RWPE2 (cell line): Measurements from ENCODE around the gene MYPN.

ENCODE experiments used
- ATAC-seq: fragments of 200-7000 bp; cut with Tn5 transposase; 3 replicates; pipeline ENCODE4 v1.9.1; 2021; ENCODE audit warnings: low read depth
- DNase-seq: peaks from one replicate; pipeline ENCODE4 v3.0.0-alpha.2; 2020; ENCODE audit warnings: low spot score
- H3K27ac ChIP-seq: fragments of 450-650 bp; 2 replicates; pipeline ENCODE4 v1.5.1; 2017; ENCODE audit warnings: mild to moderate bottlenecking; ENCODE audit not compliant: poor library complexity, severe bottlenecking
- H3K27me3 ChIP-seq: fragments of 250-450 bp; sonication (Bioruptor Pico); 2 replicates; pipeline ENCODE4 v1.5.1; 2021; ENCODE audit warnings: mild to moderate bottlenecking, moderate library complexity; ENCODE audit not compliant: insufficient read depth, poor library complexity, severe bottlenecking
- H3K36me3 ChIP-seq: fragments of 250-450 bp; sonication (Bioruptor Pico); 2 replicates; pipeline ENCODE4 v1.5.1; 2020; ENCODE audit warnings: low read depth, mild to moderate bottlenecking, moderate library complexity
- H3K4me1 ChIP-seq: fragments of 250-450 bp; sonication (Bioruptor Pico); 2 replicates; pipeline ENCODE4 v1.5.1; 2021; ENCODE audit warnings: mild to moderate bottlenecking, moderate library complexity; ENCODE audit not compliant: insufficient read depth, poor library complexity, severe bottlenecking
- H3K4me3 ChIP-seq: fragments of 250-450 bp; sonication (Bioruptor Pico); 2 replicates; pipeline ENCODE4 v1.5.1; 2021; ENCODE audit warnings: mild to moderate bottlenecking, moderate library complexity; ENCODE audit not compliant: severe bottlenecking
- H3K9me3 ChIP-seq: fragments of 250-450 bp; sonication (Bioruptor Pico); 2 replicates; pipeline ENCODE4 v1.5.1; 2021; ENCODE audit warnings: mild to moderate bottlenecking, moderate library complexity; ENCODE audit not compliant: severe bottlenecking
- TF ChIP-seq, protein P1 (sequence below): fragments of 450-650 bp; IDR thresholded peaks from one replicate; pipeline ENCODE4 v1.5.1; 2017; ENCODE audit warnings: mild to moderate bottlenecking, moderate library complexity; ENCODE audit not compliant: poor library complexity, severe bottlenecking

The MYPN gene

DNA sequence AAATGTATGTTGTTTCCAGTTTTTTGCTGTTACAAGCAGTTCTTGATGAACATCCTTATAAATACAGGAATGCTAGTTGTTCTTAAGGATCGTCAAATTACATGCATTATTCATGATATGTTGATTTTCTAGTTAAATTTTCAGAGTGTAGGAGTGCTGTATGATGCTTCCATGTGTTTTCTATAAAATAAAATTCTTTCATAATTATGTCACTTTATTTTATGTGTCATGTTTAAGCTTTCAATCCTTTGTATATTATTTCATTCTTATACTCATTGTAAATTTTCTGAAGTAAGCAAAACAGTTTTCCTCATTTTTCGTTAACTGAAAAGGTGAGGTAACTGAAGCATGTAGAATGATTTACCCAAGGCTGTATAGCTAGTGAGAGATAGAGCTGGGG, 16.8 kb upstream of the MYPN start:
- ATAC-seq (no peak), DNase-seq (no peak)
- TF ChIP-seq, protein P1, sequence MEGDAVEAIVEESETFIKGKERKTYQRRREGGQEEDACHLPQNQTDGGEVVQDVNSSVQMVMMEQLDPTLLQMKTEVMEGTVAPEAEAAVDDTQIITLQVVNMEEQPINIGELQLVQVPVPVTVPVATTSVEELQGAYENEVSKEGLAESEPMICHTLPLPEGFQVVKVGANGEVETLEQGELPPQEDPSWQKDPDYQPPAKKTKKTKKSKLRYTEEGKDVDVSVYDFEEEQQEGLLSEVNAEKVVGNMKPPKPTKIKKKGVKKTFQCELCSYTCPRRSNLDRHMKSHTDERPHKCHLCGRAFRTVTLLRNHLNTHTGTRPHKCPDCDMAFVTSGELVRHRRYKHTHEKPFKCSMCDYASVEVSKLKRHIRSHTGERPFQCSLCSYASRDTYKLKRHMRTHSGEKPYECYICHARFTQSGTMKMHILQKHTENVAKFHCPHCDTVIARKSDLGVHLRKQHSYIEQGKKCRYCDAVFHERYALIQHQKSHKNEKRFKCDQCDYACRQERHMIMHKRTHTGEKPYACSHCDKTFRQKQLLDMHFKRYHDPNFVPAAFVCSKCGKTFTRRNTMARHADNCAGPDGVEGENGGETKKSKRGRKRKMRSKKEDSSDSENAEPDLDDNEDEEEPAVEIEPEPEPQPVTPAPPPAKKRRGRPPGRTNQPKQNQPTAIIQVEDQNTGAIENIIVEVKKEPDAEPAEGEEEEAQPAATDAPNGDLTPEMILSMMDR = no peak
- Histone ChIP-seq H3K9me3 (no peaks in the 10 kb centered on the region), H3K27ac (peak overlapping the region; percentile 96), H3K4me1 (peaks cover 50% of the 10 kb centered on the region), H3K4me3 (no peak overlapping the region), H3K36me3 (no peaks in the 10 kb centered on the region), H3K27me3 (no peaks in the 10 kb centered on the region)

DNA sequence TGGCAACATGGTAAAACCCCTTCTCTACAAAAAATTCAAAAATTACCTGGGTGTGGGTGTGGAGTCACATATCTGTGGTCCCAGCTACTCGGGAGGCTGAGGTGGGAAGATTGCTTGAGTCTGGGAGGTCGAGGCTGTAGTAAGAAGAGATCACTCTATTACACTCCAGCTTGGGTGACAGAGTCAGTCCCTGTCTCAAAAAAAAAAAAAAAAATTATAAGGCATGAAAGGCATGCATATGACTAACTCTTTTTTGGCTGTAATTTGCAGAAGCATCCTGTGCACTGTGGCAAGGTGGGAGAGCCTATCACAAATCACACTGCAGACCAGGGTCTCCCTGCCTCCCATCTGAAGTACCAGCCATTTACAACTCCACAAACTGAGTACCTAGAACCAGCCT, 14.1 kb upstream of the MYPN start:
- ATAC-seq (peak; percentile 63), DNase-seq (no peak)
- TF ChIP-seq, protein P1 = no peak
- Histone ChIP-seq H3K27ac (peak overlapping the region; percentile 96), H3K9me3 (no peaks in the 10 kb centered on the region), H3K4me1 (peaks cover 56% of the 10 kb centered on the region), H3K36me3 (no peaks in the 10 kb centered on the region), H3K27me3 (no peaks in the 10 kb centered on the region), H3K4me3 (no peak overlapping the region)

DNA sequence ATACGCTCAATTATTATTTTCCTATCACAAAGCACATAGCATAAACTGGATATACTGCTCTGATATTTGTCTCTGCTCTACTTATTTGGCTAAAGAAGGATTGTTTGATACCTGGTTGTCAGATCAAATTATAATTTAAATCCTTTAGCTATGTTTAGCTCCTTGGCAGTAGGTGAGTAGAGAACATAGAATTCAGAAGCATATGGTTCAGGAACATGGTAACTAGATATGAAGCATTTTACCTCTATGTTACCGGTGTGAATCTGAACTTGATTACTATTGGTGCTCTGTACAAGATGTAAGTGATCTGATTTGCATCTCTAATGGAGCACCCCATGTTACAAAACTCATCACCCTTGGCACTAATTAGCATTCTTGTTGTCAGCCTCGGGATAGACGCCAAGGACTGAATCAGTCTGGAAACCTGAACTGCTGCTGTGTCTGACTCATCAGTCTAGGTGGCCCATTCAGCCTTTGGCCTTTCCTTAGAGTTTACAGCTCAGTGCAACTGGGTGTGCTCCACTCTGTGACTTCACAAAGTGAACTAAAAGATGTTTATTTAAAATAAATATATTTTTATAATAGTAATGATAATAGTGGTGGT, 12.3 kb upstream of the MYPN start:
- H3K4me1 ChIP-seq = peaks cover 60% of the 10 kb centered on the region
- ATAC-seq = peak; percentile 88
- H3K36me3 ChIP-seq = no peaks in the 10 kb centered on the region
- no peaks in the 10 kb centered on the region for H3K9me3 ChIP-seq
- H3K27ac ChIP-seq = peak overlapping the region; percentile 96
- no peak overlapping the region for H3K4me3 ChIP-seq
- TF ChIP-seq, protein P1 = no peak
- DNase-seq = peak; percentile 90
- H3K27me3 ChIP-seq = no peaks in the 10 kb centered on the region

DNA sequence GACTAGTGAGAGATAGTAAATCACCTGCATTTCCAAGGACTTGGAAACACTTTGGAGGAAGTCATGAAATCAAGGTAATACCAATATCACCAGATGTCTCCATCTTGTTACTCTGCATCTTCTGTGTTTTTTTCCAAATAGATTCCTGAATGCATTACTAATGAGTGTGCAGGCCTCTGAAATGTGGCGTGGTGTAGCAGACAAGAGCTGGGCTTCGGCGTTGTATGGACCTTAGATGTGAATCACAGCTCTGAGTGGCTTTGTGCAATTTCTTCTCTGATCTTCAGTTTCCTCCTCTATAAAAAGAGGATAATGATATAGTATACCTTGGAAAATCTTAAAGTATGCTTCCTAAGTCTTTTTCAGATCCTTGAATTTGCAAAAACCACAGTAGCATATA, 9.6 kb upstream of the MYPN start:
- H3K27me3 ChIP-seq = no peaks in the 10 kb centered on the region
- no peaks in the 10 kb centered on the region for H3K36me3 ChIP-seq
- TF ChIP-seq, protein P1 = no peak
- ATAC-seq = peak; percentile 49
- no peaks in the 10 kb centered on the region for H3K9me3 ChIP-seq
- H3K4me3 ChIP-seq = no peak overlapping the region
- peaks cover 61% of the 10 kb centered on the region for H3K4me1 ChIP-seq
- H3K27ac ChIP-seq = peak overlapping the region; percentile 96
- no peak for DNase-seq

DNA sequence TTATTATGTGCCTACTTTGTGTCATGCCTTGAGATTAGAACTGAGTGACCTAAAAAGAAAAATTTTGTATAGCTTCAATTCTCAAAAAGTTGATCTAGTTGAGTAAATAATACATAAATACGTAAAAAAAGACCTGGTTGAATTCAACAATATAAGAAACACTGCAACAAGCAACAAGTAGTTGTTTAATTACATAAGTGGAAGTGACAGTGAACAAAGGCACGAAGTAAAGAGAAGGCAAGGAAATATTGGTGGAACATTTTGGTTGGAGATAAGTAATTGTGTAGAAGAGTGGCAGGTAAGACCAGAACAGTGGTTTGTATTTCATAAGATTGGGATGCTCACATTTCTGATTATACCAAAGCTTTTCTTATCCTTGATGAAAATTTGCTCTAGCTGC, 8.2 kb upstream of the MYPN start:
- no peak overlapping the region for H3K4me3 ChIP-seq
- TF ChIP-seq, protein P1 = no peak
- no peaks in the 10 kb centered on the region for H3K27me3 ChIP-seq
- no peaks in the 10 kb centered on the region for H3K9me3 ChIP-seq
- no peak for DNase-seq
- no peaks in the 10 kb centered on the region for H3K36me3 ChIP-seq
- no peak overlapping the region for H3K27ac ChIP-seq
- ATAC-seq = no peak
- peaks cover 56% of the 10 kb centered on the region for H3K4me1 ChIP-seq
